Bone marrow (tissue), 2 donors: ENCODE results near the gene LIPK.
"Not testable (repeated sequence)": the region's sequence is repeated elsewhere in the genome, so short reads cannot be mapped to it uniquely, and the experiment has no call there.

Experiments
- DNase-seq, 2 donors: peaks; one replicate each; lab custom pipeline; 2025; lab: John Stamatoyannopoulos, UW

LIPK gene

DNA sequence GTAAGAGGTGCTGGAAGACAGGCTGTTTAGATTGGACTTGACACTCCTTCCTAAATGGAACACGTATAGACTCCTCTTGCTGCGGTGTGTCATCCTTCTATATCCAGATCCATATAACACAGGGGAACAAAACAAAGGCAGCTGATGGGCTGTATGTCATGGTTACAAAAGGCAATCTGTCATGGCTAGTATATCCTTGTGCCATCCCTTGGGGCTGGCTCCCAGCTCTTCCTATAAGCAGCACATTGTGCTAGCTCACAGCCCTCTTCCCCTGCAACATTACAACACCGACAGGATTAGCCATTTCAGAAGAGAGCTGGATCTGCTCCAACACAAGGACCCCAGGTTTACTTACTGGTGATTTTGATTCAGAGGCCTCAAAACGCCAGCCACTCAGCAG, 15.3 kb downstream of the LIPK start:
- no peak for DNase-seq

GRCh38 chr10:88725798-88726197, 19.7 kb downstream of the LIPK start:
- DNase-seq, result peak in 1 of 2 donors; percentile 45

- peak in 1 of 2 donors; percentile 5 for DNase-seq
Observed at GRCh38 chr10:88728107-88728763, 22.2 kb downstream of the LIPK start.

DNA sequence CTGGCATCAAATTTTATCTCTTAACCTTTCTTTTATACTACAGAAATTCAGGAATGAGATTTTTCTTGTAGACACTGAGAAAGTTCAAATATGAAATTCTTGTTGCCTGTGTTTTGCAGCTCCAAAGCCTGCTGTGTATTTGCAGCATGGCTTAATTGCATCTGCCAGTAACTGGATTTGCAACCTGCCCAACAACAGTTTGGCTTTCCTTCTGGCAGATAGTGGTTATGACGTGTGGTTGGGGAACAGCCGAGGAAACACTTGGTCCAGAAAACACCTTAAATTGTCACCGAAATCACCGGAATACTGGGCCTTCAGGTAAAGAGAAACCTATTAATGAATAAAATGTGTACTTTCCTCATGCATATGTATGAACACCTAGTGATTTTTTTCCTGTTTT, 24.8 kb downstream of the LIPK start:
- no peak for DNase-seq

GRCh38 chr10:88731296-88731695, 25.2 kb downstream of the LIPK start:
- DNase-seq, result peak in 1 of 2 donors; percentile 31

- DNase-seq, result no peak
Observed at GRCh38 chr10:88733215-88733614, 27.2 kb downstream of the LIPK start.

DNA sequence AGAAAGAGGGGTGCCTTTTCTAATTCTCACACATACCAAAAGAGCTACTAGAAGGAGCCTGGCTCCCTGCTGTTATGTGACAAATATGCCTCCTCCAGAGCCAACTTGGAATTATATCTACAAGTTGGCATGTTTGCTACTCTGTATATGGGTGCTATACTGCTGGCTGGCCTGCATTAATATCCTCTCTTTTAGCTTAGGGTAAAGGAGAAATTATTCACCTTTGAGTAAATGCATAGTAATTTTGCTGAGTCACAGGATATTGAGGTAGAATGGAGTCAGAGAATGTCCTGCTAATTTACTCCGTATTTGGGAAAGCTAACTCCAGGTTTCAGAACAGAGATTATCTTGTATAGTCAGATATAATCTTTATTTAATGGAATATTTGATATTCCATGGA, 29.6 kb downstream of the LIPK start:
- DNase-seq, result no peak

DNA sequence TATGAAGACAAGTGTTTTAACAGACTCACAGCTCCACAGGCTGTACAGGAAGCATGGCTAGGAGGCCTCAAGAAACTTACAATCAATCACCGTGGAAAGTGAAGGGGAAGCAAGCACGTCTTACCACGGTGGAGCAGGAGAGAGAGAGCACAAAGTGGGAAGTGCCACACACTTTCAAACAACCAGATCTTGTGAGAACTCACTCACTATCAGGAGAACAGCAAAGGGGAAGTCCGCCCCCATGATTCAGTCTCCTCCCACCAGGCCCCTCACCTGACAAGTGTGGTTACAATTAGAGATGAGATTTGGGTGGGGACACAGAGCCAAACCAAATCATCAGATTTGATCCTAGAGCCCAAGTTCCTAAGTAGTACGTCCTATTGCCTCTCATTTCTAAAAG, 35.9 kb downstream of the LIPK start:
- DNase-seq, result not testable (repeated sequence)

GRCh38 chr10:88742448-88742847, 36.4 kb downstream of the LIPK start:
- no peak for DNase-seq

DNA sequence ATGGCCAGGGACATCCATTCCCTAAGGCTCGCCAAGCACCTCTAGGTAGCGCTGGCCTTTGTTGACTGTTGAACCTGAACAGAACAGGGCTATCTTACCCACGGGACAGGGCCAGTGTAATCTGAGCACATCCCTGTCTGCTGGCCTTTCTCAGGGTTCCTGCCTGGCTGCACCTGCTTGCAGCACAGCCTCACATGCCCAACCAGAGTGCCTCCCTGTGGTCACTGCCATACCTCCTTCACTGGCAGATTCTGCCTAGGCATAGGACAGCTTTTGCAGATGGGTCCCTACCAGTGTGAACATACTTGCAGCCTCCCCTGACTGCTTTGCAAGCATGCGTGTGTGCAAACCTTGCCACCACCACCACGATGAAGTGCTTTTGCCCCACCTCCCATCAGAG, 38.0 kb downstream of the LIPK start:
- no peak for DNase-seq

GRCh38 chr10:88745633-88746032, 39.6 kb downstream of the LIPK start:
- no peak for DNase-seq

GRCh38 chr10:88754287-88754686, 48.2 kb downstream of the LIPK start:
- no peak for DNase-seq

DNA sequence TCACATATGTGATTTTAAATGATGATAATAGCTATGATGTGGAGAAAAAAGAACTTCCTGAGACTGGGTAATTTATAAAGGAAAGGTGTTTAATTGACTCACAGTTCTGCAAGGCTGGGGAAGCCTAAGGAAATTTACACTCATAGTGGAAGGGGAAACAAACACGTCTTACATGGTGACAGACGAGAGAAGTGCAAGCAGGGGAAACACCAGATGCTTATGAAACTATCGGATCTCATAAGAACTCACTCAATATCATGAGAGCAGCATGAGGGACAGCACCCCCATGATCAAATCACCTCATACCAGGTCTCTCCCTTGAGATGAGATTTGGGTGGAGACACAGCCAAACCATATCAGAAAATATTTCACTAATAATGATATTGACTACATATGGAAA, 49.7 kb downstream of the LIPK start:
- no peak for DNase-seq

- DNase-seq, result no peak
Observed at GRCh38 chr10:88756660-88757059, 50.6 kb downstream of the LIPK start.

DNA sequence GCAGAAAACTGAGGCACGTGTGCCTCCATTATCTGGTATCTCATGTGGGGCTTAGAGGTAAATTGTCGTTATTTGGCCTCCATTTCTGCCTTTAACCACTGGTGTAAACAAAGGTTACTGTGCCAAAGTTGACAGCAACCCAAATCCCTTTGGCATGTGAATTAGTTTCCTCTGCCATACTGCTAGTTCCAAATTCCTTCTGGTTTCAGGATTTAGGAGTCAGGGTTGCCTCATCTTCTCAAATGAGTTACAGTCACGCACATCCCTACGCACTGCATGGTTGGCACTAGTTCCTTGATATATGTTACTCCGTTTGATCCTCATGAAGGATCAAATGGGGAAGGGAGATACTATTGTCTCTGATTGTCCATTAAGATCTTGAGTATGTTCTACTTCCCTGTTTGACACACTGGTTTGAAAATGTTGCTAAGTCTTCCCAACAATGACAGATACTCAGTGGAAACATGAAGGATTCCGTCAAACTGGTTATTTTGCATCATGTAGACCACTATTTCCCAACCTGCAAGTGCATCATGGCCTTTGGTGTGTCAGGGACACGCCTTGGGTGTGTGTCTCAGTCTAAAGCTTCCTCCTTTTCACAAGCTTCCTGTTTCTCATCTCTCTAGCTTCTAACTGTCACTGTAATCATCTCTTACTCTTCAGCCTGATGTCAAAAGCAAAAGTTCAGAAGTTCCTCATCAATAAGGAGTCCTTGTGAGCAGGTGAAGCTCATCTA, 53.5 kb downstream of the LIPK start, which contains the start of gene LIPN:
TSS of gene LIPN (plus strand) at position 655 of the 736 bp plus-strand sequence. CDS start 1,386 bp downstream, outside the sequence.
- peak; percentile 12 to 62 for DNase-seq

DNA sequence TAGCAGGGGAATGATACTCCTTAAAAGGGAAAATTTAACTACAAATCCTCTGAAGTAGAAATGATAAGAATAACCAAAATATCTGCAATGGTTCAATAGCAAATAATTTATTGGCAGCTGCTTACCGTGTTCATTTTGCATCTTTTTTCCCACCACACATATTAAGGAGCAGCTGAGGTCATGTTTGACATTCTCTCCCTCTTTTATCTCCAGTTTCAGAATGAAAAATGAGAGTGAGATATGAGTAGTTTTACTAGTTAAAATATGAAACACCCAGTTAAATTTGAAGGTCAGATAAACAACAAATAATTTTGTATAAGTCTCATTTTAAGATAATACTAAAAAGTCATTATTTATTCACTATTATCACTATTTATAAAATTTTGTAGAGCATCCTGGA, 56.9 kb downstream of the LIPK start:
- no peak for DNase-seq

DNA sequence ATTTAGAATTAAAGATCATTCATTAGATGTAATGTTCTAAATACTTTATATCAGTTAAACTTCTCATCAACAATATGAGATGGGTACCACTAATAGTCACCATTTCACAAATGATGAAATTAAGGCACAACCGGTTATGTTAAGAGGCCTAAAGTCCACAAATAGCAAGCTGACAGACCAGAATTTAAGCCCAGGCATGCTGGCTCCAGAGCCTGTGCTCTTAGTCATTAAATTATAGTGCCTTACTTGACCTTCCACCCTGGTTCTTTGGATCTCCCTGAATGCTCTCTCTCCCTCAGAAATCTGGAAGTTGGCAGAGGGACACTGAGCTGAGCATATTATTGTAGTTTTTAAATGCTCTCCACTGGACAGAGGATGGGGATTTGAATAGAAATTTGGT, 57.4 kb downstream of the LIPK start:
- no peak for DNase-seq

GRCh38 chr10:88764110-88764509, 58.1 kb downstream of the LIPK start:
- no peak for DNase-seq

GRCh38 chr10:88765816-88766215, 59.8 kb downstream of the LIPK start:
- no peak for DNase-seq

DNA sequence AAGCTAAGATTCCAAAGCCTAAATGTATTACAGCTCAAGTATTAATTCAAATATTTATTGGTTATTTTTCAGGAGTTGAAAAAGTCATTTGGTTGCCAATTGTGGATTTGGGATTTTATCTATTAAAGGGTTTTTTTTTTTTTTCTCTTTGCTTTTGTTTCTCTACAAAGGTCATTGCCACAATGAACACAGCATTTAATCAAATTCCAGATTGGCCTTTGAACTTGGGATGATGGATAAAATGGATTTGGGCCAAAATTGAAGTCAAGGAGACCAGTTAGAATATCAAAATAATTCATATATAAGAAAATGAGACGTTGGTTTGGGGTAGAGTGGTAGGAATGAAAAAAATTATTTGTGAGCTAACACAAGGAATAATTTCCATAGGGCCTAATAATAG, 63.3 kb downstream of the LIPK start:
- DNase-seq, result no peak

DNA sequence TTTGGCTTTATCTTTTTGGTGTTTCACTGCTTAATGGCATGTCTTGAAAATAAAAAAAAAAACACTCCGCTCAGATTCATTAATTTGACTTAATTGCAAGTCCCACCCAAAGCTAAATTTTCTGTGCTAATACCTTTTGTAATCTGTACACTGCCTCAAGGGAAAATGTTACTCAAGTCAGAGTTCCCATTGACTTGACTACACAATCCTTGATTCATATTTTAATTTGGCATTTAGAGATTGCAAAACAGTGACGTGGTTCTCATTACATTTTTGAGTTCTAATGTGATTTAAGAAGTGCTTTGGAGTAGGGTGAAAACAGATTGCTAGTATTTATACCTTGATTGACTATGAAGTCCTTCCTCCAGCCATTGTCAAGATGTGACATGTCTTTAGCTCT, 75.2 kb downstream of the LIPK start:
- no peak for DNase-seq

DNA sequence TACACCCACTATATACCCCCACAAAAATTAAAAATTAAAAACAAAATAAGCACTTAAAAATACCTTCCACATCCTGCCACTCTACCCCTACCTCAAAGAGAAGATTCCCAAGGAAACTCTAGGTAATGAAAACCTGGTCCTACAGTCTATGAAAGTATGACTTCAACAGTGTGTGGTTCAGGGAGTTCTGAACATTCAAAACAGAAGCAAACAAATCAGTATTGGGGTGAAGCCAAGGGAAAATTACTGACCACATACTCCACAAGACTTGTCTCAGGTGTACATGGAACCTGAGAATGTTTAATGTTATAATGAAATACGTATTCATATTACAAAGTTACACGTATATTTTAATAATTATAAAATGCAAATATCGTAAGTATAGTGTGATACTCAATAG, 76.2 kb downstream of the LIPK start:
- DNase-seq, result no peak

DNA sequence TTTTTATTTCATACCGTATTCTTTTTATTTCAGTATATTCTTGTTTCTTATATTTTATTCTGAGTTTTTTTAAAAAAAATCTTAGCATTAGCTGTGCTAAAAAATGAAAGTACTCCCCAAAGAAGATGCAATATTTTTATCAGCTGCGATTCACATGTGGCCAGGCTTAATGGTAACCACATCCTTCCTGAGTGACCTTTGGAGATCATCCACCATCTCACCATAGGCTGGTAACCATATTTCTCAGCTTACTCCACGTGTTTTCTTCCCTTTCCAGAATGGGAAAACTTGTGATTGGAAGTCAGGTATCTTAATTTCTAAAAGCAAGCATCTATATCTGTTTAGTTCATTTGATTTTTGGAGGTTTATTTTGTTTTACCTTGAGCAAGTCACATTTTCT, 77.7 kb downstream of the LIPK start:
- DNase-seq, result no peak
